ENCODE results near the gene MED27.

Gene MED27

DNA sequence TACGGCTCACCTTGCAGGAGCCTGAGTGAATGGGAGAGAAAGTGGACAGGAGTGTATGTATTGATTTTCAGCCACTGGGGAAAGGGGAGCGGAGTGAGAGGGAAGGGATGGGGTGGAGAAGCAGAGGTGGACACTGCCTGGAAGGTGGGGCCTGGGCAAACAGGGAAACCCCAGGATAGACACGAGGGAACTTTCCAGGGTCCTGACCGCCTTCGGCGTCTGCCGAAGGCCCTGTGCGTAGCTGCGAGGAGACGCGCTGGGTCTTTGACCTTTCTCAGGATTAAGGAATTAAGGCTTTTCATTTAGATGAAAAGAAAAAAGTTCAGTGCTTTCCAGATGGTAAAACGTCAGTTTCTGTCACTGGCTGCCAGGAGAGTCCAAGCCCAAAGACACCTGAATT is 205.2 kb downstream of the MED27 start:
- no peak for DNase-seq

DNA sequence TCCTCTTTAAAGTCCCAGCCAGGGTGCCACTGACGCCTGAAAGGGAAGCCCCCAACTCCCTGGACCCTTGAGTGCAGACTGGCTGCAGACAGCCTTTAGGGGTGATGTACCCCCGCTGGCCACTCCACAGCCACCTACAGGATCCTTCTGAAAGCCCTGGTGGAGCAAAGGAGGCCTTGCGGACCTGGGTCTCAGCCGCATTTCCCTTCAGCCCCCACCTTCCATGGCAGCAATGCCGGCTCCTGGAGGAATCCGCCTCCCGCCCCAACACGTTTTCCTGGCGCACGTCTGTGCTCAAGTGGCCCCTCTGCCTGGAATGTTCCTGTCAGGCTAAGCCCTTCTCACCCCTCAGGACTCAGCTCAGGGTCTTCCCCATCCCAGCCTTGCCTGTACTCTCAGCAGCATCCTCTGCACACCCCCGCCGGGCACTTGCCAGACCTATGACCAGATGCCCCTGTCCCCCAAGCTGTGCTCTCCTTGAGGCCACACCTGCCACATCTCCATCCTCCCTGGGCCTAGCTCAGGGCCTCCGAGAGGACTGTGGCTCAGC is 205.7 kb downstream of the MED27 start:
- DNase-seq = no peak

DNA sequence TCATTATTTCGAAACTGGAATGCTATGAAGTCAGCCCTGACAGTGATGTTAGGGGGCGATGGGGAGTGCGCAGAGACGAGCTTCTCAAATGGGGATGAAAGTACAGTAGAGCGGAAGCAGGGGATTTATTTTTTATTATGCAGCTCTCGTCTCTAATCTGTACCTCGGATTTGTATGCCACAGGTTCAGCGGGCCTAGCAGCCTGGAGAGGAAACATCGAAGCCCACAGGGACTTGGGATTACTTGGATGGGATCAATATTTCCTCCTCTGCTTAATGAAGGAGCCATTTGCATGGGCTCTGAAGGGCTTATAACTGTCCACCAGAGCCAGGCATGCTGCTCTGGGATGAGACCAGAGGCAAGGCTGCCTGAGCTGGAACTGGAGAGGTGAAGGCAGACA is 206.3 kb downstream of the MED27 start:
- no peak for DNase-seq

DNA sequence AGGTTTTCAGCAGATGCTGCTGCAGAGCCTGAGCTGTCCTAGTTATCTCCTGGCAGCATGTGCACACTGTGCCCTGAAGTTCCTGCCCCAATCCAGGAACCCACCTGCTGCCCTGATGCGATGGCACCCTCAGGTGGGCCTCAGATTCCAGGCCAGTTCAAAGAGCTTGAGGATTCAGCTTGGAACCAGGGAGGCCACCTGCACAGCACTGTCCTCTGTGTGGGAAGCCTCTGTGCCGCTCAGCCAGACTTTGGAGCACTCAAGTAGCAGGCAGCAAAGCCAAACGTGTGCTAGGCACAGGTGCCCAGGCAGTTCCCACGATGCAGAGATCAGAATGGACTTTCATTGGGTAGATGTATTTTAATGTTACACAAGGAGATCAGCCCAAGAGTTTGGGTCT is 207.0 kb downstream of the MED27 start:
- DNase-seq = no peak

DNA sequence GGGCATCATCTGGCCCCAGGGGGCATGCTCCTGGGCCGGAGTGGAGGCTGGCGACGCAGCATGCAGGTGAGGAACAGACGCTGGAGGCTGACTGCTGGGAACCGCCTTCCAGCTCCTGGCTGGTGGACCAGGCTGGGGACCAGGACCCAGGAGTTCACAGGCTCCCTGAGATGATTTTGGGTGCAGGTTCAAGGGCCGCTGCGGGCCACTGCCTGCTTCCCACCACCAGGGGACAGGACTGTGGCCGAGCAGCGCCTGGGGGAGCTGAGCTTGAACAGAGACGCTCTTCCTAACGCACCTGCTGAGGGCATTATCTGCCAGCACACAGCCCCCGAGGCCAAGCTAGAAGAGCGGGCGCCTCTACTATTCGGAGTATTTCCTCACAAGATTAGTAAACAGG is 207.7 kb downstream of the MED27 start:
- DNase-seq = no peak

DNA sequence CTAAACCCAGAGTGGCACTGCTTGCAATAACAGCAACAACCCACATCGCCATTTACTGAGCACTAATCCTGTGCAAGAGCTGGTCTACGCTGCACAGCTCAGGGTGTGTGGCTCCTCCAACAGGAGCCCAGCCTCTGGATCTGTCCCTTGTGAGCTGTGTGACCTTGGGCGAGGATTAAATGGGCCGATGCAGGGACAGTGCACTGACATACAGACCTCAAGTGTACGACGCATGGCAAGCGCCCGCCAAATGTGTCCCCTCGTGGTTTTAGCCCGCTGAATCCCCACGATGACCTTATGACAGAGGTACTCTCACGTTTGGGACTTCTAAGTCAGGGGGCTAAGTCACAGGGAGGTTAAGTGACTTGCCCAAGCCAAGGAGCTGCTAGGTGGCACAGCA is 209.5 kb downstream of the MED27 start:
- DNase-seq = no peak

DNA sequence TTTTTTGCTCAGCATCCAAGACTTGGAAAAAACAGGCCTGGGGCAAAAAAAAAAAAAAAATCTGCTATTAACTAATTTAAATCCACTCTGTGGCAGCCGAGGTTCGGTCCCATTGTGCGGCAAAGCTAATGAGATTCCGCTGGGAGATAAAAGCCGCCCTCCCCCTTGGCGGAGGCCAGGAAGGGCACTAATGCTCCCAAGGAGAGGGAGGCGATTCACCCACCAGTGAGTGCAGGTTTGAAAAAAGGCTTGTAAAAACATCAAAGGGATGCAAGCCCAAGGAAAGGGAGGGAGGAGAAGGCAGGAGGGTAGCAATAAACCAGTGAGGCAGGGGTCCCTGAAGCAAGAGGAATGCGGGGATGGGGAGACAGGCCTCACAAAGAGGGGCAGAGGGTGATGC is 210.3 kb downstream of the MED27 start:
- no peak for DNase-seq

DNA sequence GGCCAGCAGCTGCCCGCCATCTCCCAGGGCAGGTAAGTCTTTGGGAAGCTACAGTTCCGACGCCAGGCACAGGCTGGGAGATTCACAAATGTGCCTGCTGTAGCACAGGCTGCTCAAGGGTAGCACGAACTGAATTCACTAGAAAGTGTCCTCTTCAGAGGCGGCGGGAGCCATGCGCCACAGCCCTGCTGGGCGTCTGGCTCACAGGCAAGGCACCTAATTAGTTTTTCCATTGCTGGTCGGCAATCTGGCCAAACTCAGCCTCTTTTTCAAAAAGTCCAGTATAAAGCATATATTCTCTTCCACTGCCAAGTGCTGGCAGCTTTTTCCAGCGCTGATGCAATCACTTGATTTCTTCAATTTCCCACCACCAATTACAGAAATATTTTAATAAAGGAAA is 210.9 kb downstream of the MED27 start:
- no peak for DNase-seq

DNA sequence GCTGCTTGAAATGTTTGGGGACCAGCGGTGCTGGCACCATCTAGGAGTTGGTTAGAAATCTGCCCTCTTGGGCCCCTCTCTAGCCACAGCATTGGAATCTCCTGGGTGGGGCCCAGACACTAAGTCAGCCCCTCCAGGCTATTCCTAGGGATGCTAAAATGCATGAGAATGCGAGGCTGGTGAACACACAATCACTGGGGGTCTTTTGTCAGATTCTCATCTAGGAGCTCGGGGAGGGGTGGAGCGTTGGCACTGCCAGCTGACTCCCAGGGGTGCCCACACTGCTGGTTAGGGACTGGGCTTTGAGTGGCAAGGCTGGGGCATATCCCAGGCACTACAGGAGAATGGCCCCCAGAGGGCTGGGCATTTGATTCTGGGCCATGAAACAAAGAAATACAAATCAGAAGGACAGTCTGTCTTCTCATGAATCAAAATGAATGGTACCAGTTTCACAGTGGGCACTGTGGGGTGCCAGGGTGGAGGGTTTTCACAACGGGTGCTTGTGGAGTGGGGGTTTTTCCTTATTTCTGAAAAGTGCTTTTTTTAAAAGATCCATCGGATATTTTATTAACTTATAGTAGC is 212.0 kb downstream of the MED27 start:
- no peak for DNase-seq

DNA sequence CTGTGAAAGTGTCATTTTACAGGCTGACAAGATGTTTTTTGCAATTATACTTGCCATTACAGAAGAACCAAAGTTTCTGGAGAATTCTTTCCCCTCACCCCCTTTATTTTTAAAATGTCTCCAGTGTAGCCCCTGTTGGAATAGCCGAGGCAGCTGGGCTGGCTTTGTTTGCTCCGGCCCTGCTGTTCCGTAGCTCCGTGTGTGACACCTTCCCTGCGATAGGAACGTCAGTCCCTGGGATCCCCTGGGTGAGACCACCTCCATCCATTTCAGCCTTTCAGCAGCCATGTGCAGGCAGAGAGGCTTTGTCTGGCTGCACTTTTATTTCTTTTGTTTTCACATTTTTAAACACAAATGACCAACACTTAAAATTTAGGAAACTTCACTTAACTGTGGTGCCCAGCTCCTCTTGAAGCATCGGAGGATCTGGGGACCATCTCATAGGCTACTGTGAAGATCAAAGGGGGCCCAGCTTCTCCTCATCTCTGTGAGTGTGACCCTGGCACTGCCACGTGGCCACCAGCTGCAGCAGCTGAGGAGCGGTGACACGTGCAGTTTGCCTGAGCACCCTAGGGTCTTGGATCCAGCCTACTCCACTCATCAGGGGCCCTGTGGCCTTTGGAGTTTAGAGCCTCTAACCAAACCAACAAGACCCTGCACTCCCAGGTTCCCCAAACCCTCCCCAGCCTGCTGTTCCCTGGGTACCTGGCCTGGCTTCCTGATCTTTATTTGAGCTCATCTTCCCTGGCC is 214.0 kb downstream of the MED27 start:
- DNase-seq = no peak

DNA sequence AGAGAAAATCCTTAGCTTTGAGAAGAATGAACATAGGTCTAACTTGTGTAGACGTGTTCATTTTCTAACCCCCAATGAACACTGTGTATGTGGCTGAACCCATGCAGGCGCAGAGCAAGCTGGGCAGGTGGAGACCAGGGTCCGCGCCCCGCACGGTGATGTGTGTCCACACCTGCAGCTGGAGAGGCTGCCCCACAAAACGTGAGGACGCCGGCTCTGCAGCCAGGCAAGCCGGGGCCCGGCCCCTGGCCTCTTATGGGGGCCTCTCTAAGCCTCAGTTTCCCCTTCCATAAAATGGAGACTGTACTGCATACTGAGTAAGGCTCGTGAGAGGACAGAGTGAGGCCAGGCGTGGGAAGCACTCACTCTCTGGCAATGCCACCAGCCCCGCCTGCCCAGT is 215.1 kb downstream of the MED27 start:
- DNase-seq = no peak

DNA sequence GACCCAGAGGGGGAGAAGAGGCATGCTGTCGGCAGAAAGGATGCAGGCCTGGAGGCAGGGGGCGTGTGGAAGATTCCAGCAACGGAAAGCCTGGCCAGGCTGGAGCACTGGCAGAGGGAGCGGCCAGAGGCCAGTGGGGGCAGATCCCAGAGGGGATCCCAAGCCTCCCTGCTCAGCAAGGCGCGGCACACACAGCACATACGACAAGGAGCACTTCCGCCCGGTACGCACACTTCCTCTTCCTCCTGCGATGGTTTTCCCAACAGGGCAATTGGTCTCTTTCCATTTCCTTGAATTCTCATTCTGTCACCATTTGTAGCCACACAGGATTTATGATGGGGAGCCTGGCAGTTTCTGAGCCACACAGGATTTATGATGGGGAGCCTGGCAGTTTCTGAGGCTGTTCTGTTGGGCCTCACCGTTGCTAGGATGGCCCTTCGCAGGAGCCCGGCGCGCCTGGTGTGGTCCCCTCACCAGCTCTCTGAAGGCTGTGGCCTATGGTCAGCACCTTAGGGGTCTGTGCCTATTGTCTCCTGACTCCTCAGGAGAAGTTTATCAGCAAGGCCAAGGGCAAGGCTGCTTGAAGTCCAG is 216.3 kb downstream of the MED27 start:
- no peak for DNase-seq

DNA sequence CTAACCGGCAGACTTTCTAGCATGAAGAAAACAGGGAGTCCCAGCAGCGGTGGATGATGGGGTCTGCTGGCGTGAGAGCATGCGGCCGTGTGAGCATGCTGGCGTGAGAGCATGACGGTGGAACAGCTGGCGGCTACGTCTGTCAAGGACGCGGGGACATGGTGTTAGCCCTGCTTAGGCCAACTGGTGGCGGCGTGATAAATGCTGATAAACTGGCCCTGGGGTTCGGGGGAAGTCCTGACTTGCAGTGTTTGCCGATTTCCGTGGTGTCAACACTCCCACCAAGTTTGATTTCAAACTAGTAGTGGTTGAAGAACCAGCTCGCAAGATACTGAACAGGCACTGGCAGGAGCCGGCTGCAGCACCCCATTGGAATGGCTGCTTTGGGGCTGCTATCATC is 217.4 kb downstream of the MED27 start:
- DNase-seq = no peak

DNA sequence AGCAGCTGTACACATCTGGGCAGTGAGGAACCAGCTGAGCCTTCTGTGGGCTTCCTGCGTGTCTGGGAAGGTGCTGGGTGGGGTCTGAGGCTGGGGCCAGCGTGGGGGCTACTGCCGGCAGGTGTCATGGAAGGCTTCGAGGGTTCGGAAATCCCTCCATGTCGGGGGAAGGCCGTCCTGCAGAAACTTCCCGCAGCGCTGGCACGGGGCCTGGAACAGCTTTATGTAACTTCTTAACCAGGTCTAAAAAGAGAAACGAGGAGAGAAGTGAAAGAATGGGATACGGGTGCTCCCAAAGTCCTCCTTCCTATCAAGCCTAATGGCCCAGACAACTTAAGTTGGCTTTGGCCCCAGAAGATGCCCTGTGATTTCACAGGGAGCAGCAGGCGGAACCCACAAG is 219.2 kb downstream of the MED27 start:
- no peak for DNase-seq

DNA sequence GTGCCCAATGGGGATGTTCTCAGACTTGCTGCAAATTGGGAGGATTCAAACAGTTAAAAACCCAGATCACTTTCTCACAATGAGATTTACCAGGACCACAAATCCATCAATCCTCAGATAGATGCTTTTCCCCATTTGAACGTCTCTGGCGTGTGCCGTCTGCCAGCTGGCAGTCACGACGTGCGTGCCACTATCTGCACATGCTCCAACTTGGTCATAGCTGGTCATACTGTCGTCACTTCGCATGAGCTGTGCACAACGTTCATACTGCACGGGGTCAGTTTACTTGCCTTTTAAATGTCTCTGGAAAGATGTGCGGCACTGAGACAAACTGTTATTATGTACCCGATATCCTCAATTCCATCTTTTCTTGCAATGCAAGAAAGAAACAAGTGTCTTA is 221.5 kb downstream of the MED27 start:
- no peak for DNase-seq

DNA sequence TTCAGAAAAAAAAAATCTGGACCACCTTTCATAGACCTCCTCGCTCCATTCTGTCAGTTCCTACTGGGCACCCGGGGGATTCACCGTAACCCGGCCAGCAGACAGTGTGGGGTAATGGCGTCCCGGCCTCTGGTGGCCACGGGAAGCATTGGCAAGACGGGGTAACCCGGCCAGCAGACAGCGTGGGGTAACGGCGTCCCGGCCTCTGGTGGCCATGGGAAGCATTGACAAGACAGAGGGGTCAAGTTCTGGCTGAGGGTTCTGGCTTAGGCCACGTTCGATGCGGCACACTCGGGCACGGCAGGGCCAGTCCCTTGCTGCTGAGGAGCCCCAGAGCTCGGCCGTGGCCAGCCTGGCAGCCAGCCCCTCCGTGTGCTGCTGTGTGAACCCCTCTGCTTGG is 223.6 kb downstream of the MED27 start:
- no peak for DNase-seq

DNA sequence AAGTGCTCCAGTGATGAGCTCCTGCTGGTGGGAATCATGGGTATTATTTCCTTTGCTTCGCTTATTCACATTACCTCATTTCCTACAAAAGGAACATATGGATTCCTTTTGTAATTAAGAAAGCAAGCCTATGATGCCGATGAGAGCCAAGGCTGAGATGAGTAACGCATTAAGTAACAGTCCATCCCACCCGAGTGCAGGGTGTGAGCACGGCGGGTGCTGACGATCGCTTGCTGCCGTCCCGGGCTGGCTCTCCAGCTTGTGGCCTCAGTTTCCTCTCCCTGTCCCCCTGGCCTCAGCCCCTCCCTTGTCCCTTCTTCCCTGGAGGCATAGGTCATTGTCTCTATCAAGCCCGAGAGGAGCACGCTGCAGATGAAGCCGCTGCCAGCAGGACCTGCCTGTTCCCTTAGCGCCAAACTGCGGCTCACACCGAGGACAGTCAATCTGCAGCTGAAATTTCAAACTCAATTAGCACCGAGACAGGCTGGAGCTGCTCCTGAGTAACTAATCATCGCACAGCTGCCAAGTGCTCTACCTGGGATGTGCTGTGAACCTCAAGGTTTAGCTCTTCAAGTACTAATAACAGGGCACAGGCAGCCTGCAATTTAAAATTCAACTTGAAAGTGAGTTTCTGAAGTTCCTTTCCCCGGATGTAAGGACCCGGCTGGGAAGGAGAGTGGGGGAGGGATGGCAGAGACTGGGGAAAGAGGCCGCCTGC is 224.6 kb downstream of the MED27 start:
- DNase-seq = no peak

DNA sequence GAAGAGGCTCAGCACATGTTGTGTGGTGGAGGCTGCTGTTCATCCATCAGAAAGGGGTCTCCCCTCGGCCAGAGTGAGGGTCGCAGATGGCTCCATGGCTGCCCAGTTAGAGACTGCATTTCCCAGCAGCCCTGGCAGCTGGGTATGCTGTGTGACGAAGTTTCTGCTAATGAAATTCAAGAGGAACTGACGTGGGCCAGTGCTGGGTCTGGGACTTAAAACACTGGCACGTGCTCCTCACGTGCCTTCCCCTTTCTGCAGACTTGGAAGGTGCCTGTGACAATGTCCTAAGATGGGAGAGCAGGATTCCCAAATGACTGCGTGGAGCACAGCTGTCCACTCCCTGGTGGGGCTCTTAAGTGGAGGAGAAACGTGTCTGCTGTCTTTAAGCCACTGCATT is 225.3 kb downstream of the MED27 start:
- DNase-seq = no peak

DNA sequence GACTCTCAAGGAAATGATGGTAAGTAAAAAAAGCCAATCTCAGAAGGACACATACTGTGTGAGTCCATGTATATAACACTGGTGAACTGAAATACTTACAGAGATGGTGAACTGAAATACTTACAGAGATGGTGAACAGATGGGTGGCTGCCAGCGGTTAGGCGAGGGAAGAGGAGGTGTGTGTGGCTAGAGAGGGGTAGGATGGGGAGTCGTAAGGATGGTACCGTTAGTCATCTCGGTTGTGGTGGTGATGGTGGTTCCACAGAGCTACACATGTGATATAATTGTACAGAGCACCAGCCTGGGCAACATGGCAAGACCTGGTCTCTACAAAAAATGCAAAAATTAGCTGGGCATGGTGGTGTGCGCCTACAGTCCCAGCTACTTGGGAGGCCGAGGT is 226.2 kb downstream of the MED27 start:
- no peak for DNase-seq

DNA sequence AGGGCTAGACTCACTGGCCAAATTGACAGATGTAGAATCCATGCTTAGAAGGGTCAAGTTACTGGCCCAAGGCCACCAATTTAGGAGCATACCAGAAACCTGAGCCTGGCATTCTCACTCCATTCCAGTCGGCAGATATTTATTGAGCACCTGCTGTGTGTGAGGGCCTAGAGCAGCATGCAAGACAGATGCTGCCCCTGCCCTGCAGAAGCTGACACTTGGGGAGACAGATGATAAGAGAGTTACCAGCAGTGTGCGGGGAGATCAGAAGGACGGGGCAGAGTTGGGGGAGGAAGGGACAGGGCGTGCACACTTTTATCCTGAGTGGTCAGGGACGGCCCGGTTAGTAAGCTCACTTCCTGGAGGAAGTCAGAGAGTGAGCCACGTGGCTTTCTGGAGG is 228.3 kb downstream of the MED27 start:
- DNase-seq = no peak

DNA sequence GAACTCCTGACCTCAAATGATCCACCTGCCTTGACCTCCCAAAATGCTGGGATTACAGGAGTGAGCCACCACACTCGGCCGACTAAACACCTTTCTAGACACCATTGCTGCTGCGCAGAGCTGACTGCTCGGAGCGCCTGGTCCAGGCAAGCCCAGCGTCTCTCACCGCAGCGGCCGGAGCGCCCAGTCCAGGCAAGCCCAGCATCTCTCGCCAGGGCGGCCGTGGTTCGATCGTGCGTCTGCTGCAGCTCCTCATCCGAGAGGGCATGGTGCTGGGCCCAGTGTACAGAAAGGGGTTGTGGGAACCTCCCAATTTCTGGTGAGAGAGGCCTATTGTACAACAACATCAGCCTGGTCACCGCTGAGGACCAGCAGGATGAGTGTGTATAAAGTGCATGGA is 230.3 kb downstream of the MED27 start:
- DNase-seq = no peak

DNA sequence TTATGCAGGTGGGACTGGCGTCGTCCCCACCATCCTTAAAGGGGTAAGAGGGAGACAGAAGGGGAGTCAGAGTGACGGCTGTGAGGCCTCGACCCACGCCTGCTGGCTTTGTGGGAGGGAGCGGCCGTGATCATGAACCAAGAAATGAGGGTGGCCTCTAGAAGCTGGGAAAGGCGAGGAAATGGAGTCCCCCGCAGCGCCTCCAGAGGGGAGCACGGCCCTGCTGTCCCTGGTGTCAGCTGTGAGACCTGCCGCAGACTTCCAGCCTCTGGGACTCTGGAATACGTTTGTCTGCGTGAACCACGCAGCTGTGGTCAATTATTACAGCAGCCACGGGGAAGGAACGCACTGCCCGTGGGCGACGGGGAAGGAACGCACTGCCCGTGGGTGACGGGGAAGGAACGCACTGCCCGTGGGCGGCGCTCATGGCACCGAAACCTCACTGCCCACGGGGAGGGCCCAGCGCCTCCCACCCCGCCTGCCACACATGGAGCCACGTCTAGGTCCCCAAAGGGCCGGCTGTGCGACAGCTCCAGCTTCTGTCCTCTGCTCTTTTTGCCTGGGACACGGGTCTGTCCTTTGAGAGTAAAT is 231.0 kb downstream of the MED27 start:
- DNase-seq = no peak

DNA sequence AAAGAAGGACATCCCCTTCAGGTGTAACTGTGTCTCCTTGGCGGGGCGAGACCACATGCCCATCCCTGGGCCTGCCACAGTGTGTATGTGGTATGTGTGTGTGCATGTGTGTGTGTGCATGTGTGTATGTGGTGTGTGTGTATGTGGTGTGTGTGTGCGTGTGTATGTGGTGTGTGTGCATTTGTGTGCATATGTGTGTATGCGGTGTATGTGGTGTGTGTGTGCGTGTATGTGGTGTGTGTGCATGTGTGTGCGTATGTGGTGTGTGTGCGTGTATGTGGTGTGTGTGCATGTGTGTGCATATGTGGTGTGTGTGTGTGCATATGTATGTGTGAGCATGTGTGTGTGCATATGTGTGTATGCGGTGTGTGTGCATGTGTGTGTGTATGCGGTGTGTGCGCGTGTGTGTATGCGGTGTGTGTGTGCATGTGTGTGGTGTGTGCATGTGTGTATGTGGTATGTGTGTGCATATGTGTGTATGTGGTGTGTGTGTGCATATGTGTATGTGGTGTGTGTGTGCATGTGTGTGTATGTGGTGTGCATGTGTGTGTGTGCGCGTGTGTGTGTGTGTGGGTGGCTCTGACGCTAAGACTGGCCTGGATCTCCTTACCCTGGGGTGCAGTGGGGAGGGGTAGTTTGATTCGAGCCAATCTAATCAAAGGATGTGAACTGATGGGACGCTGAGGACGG is 231.9 kb downstream of the MED27 start:
- no peak for DNase-seq

Data from CD4-positive, alpha-beta T cell treated with Interleukin-15 for 1 hour (primary cell).